Measurements from ENCODE around the gene SERPINE2. TPM values are rescaled to one million over a fixed set of nuclear protein-coding genes. Genes with fewer than 3 reads are reported as not detected.

Gene SERPINE2
- total RNA-seq, 1 experiment from 2014 or later: 380 TPM

GRCh38 chr2:224055101-224055500 is 16.0 kb upstream of the SERPINE2 start:
- H3K27me3 ChIP-seq (replicated peaks; ENCODE audit: insufficient read depth, low read depth, low read length, poor library complexity): no peaks in the 10 kb centered on the region
- no TSS peak for BruUV-seq (replicated peaks)
- no peaks in the 10 kb centered on the region for H3K9me3 ChIP-seq (ENCODE audit: low read depth, low read length, poor library complexity, severe bottlenecking)
- intact Hi-C loops (cut with micrococcal nuclease; ENCODE audit: unreplicated experiment): no loop called here
- no peaks in the 10 kb centered on the region for H3K36me3 ChIP-seq (ENCODE audit: insufficient read depth, low read length, poor library complexity, severe bottlenecking)
- no peak overlapping the region for H3K4me3 ChIP-seq (ENCODE audit: low read depth, low read length, poor library complexity, severe bottlenecking)
- POLR2A ChIA-PET (ENCODE audit: low non-redundant PET): no interaction called here
- CTCF ChIA-PET: no interaction called here
- DNase-seq (ENCODE audit: low spot score): no peak
- peaks cover 6% of the 10 kb centered on the region for H3K4me1 ChIP-seq (ENCODE audit: insufficient read depth, low read length, poor library complexity, severe bottlenecking)
- TF ChIP-seq EZH2 (IDR thresholded peaks at IDR 0.05; ENCODE audit: borderline replicate concordance, low read depth, low read length, poor library complexity, severe bottlenecking): no peak
- no peak for TF ChIP-seq CTCF (conservative IDR thresholded peaks at IDR 0.05; ENCODE audit: low read depth, low read length)
- no peak overlapping the region for H3K27ac ChIP-seq (ENCODE audit: low read depth, low read length, poor library complexity, severe bottlenecking)

GRCh38 chr2:224046752-224047151 is 7.7 kb upstream of the SERPINE2 start:
- no peaks in the 10 kb centered on the region for H3K9me3 ChIP-seq (ENCODE audit: low read depth, low read length, poor library complexity, severe bottlenecking)
- no peak for DNase-seq (ENCODE audit: low spot score)
- intact Hi-C loops (cut with micrococcal nuclease; ENCODE audit: unreplicated experiment): no loop called here
- no peaks in the 10 kb centered on the region for H3K27me3 ChIP-seq (replicated peaks; ENCODE audit: insufficient read depth, low read depth, low read length, poor library complexity)
- BruUV-seq (replicated peaks): no TSS peak
- CTCF ChIA-PET: no interaction called here
- POLR2A ChIA-PET (ENCODE audit: low non-redundant PET): no interaction called here
- peaks cover 12% of the 10 kb centered on the region for H3K4me1 ChIP-seq (ENCODE audit: insufficient read depth, low read length, poor library complexity, severe bottlenecking)
- H3K27ac ChIP-seq (ENCODE audit: low read depth, low read length, poor library complexity, severe bottlenecking): no peak overlapping the region
- no peak for TF ChIP-seq CTCF (conservative IDR thresholded peaks at IDR 0.05; ENCODE audit: low read depth, low read length)
- TF ChIP-seq EZH2 (IDR thresholded peaks at IDR 0.05; ENCODE audit: borderline replicate concordance, low read depth, low read length, poor library complexity, severe bottlenecking): no peak
- no peaks in the 10 kb centered on the region for H3K36me3 ChIP-seq (ENCODE audit: insufficient read depth, low read length, poor library complexity, severe bottlenecking)
- H3K4me3 ChIP-seq (ENCODE audit: low read depth, low read length, poor library complexity, severe bottlenecking): no peak overlapping the region

GRCh38 chr2:224042191-224042696 is 3.2 kb upstream of the SERPINE2 start:
- DNase-seq (ENCODE audit: low spot score): peak; percentile 75
- Histone ChIP-seq H3K4me1 (ENCODE audit: insufficient read depth, low read length, poor library complexity, severe bottlenecking) (peaks cover 31% of the 10 kb centered on the region), H3K27ac (ENCODE audit: low read depth, low read length, poor library complexity, severe bottlenecking) (peak overlapping the region; percentile 3), H3K9me3 (ENCODE audit: low read depth, low read length, poor library complexity, severe bottlenecking) (no peaks in the 10 kb centered on the region), H3K36me3 (ENCODE audit: insufficient read depth, low read length, poor library complexity, severe bottlenecking) (no peaks in the 10 kb centered on the region), H3K4me3 (ENCODE audit: low read depth, low read length, poor library complexity, severe bottlenecking) (no peak overlapping the region), H3K27me3 (replicated peaks; ENCODE audit: insufficient read depth, low read depth, low read length, poor library complexity) (no peaks in the 10 kb centered on the region)
- TF ChIP-seq EZH2 (IDR thresholded peaks at IDR 0.05; ENCODE audit: borderline replicate concordance, low read depth, low read length, poor library complexity, severe bottlenecking) (no peak), CTCF (conservative IDR thresholded peaks at IDR 0.05; ENCODE audit: low read depth, low read length) (no peak)
- POLR2A ChIA-PET (ENCODE audit: low non-redundant PET): interaction anchor here (0.6 kb wide), 1 partner anchor 91 kb away, joined by 3 read pairs; no protein-coding TSS in a partner anchor
- no TSS peak for BruUV-seq (replicated peaks)
- intact Hi-C loops (cut with micrococcal nuclease; ENCODE audit: unreplicated experiment): loop anchor here (5.0 kb wide), 1 partner anchor 60 kb away; no protein-coding TSS in a partner anchor
- CTCF ChIA-PET: no interaction called here

Measured in A673 (cell line).